ENCODE results near the gene ARID3A.

The ARID3A gene

DNA sequence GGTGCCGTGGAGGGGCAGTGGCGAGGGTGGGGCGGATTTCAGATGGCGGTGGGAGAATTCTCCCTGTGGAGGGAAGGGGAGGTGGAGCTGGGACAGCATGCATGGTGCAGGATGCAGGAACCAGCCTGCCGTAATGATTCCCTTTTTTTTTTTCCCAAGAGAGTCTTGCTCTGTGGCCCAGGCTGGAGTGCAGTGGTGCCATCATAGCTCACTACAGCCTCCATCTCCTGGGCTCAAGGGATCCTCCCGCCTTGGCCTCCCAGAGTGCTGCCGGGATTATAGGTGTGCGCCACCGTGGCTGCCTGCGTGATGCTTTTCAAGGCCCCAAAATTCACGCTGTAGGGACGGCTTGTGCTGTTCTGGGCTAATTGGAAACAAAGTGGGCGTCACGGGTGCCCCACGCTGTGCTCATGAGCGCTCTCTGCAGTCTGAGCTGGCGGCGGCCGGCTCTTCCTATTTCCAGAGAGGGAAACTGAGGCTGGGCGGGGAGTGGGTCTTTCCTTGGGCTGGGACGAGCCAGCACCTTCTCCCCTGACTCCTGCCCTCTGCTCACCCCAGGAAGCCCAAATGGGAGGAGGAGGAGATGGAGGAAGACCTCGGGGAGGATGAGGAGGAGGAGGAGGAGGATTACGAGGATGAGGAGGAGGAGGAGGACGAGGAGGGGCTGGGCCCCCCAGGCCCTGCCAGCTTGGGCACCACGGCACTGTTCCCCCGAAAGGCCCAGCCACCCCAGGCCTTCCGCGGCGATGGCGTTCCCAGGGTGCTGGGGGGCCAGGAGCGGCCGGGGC, 6.2 kb downstream of the ARID3A start:
- DNase-seq, result no peak

DNA sequence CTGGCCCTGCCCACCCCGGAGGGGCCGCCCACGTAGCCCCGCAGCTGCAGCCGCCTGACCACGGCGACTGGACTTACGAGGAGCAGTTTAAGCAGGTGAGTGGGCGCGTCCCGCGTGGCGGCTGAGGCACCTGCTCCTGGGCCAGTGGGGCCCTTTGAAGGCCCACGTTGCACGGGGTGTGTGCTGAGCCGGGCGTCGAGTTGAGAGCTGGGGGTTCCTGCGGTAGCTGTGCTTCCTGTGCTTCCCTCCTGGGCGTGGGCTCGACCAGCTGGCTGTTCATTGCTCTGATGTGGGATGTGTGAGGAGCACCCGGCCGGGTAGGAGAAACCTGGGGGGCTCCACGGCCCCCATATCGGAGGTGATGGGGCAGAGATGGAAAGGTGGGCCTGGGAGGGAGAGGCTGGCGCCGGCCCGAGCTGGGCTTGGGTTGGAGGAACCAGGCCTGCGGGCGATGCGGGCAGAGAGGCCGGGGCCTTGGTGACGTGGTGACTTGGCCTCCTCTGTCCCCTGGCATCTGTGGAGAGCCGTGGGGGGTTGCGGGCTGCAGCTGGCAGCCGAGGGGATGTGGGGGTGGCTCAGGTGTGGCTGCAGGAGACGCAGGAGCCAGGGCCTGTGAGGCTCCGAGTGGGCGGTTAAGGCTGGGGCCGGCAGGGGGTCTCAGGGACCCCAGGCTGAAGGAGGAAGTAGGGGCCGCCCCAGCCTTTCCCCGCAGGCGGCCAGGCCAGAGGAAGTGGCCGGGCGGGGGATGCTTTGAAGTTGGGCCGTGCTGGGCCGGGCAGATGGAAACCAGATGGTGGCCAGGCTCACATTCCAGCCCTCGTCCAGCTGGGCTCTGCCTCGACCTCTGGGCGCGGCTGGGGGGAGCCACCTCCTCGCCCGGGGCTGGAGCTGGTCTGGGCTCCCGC, 7.1 kb downstream of the ARID3A start:
- DNase-seq, result no peak

DNA sequence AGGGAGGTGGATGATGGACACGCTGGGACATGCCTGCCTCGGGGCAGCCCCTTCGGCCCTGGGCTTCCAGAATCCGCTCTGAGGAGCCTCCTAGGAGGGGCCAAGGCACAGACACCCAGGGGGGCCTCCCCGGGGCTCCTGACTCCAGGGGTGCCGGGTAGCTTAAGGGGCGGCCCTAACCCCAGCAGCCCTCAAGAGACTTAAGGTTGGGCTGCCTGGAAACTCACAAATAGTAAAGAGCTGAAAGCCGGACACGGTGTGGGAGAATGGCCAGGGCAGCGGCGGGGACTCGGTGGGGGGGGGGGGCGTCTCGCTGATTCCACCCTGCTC, 7.7 kb downstream of the ARID3A start:
- no peak for DNase-seq

DNA sequence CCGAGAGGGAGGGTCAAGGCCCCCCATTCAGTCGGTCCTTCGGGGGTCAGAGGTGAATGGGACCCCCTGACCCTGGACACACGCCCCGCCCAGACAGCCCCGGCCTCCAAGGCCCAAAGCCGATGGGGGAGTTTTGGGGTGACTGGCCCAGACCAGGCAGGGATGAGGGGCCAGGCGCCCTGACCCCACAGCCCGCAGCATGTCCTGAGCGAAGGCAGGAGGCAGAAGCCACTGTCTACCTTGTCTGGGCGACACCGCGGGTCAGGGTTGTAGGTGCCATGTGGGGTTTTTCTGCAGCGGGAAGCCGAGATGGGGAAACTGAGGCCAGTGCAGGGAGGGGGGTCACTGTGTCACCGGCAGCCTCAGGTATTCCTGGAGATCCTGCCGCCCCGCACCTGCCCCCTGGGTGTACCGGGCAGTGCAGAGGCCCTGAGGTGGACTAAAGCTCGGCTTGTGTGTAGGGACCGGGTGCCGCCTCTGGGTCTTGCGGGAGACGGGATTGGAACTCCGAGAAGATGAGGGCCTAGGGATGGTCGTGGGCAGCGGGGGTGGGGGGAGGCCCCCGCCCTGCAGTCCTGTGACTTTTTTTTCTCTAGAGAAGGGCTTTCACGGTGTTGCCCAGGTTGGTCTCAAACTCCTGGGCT, 8.5 kb downstream of the ARID3A start:
- DNase-seq, result no peak

DNA sequence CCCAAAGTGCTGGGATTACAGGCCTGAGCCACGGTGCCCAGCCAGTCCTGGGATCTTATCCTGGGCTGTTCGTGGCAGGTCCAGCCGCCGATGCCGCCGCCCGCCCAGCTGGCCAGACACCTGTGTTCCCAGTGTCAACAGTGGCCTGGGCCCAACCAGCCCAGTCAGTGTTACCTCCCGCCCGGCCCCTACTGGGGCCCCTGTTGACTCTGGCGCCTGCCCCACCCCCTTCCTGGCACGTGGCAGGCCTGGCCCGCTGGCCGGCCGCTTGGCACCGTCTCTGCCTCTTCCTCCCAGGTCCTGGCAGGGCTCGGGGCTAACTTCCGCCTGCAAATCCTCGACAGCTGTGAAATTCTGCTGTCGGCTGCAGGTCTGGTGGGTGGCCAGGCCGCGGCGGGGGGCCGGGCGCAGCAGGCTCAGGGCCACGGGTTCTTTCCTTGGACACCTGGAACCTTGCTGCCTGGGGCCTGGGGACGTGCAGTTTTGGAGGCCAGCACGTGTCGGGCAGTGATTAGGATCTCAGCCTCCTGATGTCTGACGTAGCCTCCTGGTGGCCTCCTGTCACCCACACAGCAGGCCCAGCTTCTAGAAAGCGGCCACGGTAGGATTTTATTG, 9.1 kb downstream of the ARID3A start:
- no peak for DNase-seq

DNA sequence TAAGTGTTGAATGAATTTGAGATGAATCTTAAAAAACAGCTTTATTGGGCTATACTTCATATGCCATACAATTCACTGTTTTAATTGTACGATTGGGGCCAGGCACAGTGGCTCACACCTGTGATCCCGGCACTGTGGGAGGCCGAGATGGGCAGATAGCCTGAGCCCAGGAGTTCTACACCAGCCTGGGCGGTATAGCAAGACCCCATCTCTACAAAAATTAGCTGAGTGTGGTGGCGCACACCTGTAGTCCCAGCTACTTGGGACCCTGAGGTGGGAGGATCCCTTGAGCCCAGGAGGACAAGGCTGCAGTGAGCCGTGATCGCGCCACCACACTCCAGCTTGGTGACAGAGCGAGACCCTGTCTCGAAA, 10.3 kb downstream of the ARID3A start:
- DNase-seq, result no peak

DNA sequence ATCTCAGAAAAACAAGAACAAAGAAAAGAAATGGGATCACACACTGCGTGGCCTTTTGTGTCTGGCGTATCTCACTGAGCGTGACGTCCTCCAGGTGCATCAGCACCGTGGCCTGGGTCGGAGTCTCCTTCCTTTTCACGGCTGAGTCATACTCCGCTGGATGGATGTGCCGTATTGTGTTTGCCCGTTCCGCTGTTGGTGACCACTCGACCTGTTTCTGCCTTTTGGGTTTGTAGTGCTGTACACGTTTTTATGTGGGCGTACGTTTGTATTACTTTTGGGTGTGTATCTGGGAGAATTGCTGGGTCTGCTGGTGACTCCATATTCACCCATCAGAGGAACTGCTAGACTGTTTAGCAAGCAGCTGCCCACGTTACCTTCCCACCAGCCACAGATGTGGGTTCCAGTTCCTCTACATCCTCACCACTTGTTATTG, 11.4 kb downstream of the ARID3A start:
- no peak for DNase-seq

DNA sequence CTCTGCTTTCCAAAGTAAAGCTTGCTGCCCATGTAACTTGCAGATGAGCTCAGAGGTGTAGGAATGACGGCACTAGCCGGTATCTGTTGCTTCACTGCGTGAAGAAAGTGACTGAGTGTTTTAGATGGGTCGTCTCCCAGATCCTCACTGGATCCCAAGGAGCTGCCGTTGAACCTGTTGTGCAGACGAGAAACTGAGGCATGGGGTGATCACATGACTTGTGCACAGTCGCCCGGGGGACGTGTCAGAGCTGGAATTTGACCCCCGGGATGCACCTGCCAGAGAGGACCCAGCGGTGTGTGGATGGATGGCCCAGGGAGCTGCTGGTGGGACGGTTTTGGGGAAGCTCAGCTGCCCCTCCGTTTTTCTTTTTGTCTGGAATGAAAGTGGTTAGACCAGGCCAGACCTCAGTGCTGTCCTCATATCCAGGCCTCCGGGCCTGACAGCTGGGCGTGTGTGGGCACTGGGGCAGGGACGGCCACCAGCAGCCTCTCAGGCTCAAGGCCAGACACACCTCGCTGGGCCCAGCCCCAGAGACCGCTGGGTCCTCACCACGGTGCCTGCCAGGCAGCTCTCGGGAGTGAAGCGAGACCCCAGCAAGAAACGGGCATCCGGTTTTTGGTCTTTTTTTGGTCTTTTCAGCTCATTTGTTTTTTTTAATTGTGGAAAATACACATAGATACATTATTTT, 12.5 kb downstream of the ARID3A start:
- DNase-seq, result no peak

DNA sequence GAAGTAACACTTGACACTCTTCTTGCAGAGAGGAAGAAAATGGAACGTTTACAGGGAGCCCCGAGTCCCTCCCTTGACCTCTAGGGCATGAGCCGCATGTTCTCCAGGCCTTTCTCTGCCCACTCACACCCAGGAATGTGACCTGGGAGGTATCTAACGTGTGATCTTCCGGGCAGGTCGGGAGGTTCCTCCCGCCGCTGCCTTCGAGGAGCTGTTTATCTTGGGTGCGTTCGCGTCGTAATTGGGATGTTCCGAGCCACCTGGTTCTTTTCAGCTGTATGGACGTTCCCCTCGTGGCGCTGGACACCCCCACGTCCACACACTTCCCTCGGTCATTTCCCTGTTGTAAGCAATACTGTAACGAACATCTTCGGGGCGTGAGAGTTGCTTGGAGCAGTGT, 13.6 kb downstream of the ARID3A start:
- no peak for DNase-seq

DNA sequence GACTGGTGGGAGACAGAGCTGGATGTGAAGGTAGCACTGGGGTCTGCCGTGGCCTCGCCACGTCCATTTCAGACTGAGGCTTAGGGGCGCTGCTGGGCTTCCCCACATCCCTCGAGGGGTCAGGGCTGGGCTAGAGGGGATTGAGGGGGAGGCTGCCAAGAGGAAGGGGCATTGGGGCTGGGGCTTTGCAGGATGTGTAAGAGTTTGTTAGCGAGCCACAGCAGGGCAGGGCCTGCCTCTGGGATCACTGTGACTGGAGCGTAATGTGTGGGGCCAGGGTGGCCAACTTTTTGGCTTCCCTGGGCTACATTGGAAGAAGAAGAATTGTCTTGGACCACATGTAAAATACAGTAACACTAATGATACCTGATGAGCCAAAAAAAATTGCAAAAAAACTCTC, 14.1 kb downstream of the ARID3A start:
- no peak for DNase-seq

DNA sequence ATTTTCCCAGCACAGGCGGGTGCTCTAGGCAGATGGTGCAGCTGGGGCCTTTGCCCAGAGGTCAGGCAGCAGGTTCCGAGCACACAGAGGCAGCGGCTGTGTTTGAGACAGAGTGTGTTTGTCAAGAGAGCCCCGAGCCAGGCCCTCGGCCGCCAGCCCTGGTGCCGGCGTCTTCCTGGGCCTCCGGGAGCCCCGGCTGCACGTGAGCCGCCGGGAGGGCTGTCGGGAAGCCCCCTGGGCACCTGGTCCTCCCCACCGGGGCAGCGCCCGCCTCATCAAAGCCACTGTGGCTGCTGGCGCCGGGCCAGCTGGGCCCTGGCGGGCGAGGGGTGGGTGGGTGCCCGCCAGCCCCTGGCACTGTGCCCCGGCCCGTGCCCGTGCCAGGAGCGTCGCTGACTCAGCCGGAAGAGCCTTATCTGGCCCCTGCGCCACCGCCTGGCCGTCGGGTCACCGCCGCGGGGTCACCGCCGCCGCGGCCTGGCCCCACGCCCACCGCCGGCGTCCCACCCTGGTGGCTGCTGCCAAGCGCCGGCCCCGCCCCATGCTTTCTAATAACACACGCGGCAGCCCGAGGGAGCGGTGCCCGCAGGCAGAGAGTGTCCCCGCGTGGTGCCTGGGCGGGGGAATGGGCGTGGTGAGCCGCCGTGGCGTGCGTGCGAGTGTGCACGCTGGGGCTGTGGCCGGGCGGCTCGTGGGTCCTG, 14.9 kb downstream of the ARID3A start:
- peak; percentile 61 for DNase-seq

DNA sequence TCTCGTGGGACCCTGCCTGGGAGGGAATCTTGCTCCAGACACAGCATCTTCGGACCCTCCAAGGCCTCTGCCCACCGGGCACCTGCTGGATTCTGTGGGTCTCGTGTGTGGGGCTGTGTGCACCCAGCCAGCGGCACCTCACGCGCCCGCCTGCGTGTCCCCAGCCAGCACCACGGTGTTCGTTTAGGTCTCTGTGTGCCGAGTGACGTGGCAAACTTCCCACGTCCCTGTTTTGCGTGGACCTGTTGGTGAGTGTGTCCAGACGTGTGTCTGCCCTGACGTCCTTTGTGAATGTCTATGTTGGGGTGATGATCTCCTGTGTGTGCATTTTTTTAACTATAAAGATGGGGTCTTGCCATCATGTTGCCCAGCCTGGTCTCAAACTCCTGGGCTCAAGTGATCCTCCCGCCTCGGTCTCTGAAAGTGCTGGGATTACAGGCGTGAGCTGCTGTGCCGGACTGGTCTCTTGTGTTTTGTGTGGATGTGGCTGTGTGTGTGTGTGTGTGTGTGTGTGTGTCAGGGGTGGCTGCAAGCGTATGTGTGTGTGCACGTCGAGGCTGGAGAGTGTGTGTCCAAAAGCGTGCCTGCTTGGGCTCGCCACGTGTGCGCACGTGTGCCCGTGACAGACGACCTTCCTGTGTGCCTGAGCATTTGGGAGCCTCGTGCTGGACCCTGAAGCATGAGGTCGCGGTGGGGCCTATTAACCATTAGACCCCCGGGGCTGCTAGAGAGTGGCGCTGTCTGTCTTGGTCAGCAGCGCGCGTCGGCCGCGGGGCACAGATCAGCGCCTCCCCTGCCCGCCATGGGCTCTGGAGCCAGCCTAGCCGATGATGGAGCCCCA, 15.7 kb downstream of the ARID3A start:
- DNase-seq, result no peak

DNA sequence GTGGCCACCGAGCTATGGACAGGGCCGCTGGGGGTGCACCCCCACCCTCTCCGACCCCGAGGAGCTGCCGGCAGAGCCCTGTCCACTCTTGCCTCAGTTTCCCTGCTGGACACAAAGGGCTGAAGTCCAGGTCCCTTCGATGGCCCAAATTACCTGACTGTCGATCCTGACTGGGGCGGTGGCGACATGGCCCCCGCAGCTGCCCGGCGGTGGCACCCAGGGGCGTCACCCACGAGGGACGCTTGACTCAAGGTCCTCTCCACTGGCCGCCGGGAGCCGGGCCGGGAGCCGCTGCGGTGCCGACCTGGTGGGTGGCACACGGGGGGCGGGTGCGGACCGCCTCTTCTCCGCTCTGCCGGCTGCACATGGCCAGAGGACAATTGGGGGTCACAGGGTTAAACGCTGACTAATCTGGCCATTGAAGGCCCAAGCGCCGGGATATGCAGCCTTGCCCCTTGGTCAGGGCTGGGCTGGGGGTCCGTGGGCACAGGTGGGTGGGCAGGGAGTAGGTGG, 16.4 kb downstream of the ARID3A start:
- no peak for DNase-seq

DNA sequence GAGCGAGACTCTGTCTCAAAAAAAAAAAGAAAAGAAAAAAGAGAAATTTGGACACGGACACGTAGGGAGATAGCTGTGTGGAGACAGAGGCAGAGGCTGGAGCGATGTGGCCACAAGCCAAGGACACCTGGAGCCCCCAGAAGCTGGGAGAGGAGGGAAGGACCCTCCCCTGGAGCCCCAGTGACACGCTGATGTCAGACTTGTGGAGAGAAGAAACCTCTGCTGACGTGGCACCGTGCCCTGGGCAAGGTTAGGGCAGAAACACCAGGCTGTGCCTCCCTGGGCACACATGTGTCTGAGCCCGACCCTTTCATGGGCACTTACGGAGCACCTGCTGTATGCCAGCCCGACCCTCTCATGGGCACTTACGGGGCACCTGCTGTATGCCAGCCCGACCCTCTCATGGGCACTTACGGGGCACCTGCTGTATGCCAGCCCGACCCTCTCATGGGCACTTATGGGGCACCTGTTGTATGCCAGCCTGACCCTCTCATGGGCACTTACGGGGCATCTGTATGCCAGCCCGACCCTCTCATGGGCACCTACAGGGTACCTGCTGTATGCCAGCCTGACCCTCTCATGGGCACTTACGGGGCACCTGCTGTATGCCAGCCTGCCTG, 17.8 kb downstream of the ARID3A start:
- no peak for DNase-seq

DNA sequence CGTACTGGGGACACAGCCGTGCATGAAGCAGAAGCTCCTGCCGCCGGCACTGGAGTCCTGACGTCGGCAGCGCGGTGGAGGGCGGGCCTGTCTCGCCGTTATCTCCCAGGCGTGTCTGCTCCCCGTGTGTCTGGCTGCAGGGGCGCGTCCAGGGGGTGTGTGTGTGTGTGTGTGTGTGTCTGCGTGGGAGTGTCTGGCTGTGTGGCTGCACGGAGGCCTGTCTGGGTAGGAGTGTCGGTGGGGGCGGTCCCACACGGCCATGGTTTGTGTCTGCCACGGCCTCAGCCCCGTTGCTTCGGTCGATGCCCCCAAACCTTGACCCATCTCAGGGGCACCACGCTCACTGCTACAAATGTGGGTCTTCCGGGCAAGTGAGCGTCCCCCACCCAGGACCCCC, 18.3 kb downstream of the ARID3A start:
- no peak for DNase-seq

DNA sequence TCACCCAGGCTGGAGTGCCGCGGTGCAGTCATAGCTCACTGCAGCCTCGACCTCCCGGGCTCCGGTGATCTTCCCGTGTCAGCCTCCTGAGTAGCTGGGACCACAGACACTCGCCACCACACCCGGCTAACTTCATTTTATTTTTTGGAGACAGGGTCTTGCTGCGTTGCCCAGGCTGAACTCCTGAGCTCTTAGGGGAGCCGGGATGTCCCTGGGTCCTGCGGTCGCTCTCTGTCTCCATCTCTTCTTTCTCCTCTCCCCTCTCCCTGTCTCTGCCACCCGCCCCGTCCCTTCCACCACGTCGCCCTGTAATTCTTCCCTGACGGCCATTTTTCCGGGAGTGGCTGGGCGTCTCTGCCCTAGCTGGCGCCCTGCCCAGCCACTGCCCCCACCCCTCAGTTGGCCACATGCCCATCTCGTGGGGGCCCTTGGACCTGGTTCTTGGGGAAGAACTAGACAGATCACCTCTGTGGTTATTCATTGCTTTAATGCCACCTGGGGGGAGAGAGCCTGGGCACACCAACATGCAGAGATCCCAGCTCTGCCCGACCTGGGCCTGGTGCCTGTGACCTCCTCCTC, 18.9 kb downstream of the ARID3A start:
- no peak for DNase-seq

DNA sequence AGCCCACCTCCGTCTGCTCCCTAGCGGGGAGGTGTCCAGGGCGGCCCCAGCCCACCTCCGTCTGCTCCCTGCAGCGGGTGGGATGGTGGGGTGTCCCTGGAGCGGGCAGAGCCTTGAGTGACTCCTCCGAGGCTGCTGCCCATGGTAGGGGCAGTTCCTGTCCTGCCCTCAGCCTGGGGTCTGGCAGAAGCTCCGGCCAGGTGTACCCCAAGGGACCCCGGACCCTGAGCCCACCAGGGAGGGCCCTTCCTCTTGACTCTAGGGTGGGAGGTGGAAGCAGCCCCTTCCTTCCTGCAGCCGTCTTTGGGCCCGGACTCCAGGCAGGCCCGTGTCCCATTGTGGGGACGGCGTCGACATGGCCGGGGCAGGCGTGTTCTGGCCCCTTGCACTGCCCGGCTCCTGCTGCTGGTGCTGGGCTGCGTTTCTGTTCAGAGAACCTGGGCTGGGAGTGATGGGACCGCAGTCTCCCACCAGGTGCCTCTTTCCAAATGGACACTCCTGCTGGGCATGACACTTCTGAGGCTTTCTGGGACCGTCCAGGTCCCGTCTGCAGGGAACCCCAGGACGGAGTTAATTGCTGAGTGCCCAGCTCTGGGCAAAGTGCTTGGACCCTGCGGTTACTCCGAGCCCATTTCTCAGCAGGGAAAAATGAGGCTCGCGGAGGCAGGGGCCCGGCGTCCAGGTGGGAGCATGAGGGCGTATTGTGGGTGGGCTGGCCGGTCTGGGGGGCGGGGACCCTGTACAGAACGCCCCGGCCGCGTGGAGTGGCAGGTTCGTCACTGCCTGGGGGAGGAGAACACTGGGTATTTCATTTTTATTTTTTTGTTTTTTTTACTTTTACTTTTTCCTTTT, 19.8 kb downstream of the ARID3A start:
- DNase-seq, result no peak

DNA sequence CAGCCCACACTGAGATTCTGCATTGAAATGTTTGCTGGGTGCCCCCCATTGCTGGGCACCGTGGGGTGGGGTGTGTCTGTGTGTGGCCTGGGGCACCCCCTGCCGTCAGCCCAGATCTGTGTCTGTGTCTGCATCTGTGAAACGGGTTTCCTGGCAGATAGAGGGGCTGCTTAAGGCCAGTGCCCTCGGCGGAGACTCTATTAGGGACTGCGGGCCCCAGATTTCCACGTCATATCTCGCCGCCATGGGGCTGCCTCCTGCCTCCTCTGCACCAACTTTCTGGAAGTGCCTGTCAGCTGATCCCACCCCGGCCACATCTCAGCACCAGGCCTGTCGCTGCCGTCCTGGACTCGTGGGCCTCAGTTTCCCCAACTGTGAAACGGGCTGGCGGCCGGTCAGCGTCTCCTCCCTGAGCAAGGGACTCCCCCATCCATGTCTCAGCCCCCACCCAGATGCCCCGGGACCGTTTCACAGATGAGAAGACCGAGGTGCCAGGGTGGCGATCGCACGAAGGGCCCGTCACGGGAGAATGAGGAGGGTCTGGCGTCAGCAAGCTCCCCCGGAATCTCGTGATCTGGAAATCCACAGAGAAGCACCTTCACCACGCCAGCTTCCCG, 21.4 kb downstream of the ARID3A start:
- DNase-seq, result no peak

Measured in NCI-H1436 (cell line).